DOHH2 (cell line): ENCODE results near the gene UBR1.

ENCODE experiments used
- EZH2phosphoT487 ChIP-seq: fragments of 200-600 bp; sonication (generic); IDR thresholded peaks from 2 replicates; pipeline ENCODE4 v1.6.1; 2017; ENCODE audit warnings: borderline replicate concordance, mild to moderate bottlenecking, antibody characterized with exemption, low read length, moderate library complexity, mixed read lengths
- TF ChIP-seq, protein P1 (sequence below): fragments of 200-600 bp; sonication (generic); IDR thresholded peaks from one replicate; pipeline ENCODE4 v1.5.1; 2014; ENCODE audit warnings: antibody characterized with exemption, mild to moderate bottlenecking, low read depth, low read length; ENCODE audit not compliant: poor library complexity, severe bottlenecking

DNA sequence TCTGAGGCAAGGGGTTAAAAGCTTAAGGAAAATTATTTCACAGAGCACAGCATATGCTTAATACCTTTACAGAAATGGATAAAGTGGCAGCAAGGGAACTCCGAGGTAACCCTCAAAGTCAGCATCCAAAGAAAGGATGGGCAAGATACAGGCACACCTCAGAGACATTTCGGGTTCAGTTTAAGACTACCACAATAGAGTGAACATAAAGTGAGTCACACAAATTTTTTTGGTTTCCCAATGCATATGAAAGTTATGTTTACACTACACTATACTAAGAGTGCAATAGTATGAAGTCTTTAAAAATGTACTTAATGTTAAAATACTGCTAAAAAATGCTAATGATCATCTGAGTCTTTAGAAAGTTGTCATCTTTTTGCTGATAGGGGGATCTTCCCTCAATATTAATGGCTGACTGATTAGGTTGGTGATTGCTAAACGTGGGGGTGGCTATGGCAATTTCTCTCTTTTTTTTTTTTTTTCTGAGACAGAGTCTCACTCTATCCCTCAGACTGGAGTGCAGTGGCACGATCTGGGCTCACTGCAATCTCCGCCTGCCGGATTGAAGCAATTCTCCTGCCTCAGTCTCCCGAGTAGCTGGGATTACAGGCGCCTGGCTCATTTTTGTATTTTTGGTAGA lies 10.0 kb downstream of the UBR1 start:
- TF ChIP-seq, protein P1, sequence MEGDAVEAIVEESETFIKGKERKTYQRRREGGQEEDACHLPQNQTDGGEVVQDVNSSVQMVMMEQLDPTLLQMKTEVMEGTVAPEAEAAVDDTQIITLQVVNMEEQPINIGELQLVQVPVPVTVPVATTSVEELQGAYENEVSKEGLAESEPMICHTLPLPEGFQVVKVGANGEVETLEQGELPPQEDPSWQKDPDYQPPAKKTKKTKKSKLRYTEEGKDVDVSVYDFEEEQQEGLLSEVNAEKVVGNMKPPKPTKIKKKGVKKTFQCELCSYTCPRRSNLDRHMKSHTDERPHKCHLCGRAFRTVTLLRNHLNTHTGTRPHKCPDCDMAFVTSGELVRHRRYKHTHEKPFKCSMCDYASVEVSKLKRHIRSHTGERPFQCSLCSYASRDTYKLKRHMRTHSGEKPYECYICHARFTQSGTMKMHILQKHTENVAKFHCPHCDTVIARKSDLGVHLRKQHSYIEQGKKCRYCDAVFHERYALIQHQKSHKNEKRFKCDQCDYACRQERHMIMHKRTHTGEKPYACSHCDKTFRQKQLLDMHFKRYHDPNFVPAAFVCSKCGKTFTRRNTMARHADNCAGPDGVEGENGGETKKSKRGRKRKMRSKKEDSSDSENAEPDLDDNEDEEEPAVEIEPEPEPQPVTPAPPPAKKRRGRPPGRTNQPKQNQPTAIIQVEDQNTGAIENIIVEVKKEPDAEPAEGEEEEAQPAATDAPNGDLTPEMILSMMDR = no peak
- TF ChIP-seq EZH2phosphoT487 = no peak
